GM12872 (cell line): Measurements from ENCODE around the gene PRKCA.

Experiments
- TF ChIP-seq, protein P1 (sequence below): IDR thresholded peaks from 3 replicates; pipeline ENCODE4 v1.5.1; 2011; ENCODE audit warnings: low read depth, mild to moderate bottlenecking, low read length, moderate library complexity; ENCODE audit not compliant: insufficient read depth

Gene PRKCA

DNA sequence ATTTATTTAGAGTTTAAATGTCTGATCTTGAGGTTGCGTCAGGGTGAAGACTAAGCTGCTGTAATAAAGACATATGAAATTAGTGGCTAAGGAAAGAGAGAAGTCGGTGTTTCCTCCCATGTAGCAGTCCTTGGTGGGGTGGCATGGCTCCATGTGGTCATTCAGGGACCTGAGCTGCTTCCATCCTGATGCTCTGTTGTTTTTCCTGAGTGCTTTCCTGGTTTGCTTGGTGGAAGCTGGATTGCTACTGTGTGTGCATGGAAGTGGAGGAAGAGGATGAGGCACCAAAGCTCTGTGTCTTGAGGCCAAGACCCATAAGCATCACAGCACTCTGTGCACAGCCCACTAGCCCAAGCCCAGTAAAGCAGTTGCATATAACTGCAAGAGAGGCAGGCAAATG, 290.7 kb downstream of the PRKCA start:
- TF ChIP-seq, protein P1, sequence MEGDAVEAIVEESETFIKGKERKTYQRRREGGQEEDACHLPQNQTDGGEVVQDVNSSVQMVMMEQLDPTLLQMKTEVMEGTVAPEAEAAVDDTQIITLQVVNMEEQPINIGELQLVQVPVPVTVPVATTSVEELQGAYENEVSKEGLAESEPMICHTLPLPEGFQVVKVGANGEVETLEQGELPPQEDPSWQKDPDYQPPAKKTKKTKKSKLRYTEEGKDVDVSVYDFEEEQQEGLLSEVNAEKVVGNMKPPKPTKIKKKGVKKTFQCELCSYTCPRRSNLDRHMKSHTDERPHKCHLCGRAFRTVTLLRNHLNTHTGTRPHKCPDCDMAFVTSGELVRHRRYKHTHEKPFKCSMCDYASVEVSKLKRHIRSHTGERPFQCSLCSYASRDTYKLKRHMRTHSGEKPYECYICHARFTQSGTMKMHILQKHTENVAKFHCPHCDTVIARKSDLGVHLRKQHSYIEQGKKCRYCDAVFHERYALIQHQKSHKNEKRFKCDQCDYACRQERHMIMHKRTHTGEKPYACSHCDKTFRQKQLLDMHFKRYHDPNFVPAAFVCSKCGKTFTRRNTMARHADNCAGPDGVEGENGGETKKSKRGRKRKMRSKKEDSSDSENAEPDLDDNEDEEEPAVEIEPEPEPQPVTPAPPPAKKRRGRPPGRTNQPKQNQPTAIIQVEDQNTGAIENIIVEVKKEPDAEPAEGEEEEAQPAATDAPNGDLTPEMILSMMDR, result no peak

DNA sequence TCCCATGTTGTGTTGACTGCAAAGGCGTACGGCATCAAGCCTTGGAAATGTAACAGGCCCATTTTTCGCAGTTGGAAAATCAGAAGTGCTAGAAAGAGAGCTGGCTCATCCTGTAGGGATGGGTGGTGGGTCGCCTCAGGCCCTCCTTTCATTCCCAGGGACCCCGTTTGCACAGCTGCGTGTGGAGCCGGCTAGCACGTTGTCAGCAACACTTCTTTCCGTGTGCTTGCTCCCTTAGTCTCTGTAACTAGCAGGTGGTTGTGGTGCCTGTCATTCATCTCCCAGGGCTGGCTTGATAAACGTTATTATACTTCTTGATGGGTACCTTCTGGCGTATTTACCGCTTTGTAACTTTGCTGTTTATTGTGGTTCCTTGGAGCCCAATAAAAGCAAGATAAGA, 293.5 kb downstream of the PRKCA start:
- TF ChIP-seq, protein P1, result no peak

DNA sequence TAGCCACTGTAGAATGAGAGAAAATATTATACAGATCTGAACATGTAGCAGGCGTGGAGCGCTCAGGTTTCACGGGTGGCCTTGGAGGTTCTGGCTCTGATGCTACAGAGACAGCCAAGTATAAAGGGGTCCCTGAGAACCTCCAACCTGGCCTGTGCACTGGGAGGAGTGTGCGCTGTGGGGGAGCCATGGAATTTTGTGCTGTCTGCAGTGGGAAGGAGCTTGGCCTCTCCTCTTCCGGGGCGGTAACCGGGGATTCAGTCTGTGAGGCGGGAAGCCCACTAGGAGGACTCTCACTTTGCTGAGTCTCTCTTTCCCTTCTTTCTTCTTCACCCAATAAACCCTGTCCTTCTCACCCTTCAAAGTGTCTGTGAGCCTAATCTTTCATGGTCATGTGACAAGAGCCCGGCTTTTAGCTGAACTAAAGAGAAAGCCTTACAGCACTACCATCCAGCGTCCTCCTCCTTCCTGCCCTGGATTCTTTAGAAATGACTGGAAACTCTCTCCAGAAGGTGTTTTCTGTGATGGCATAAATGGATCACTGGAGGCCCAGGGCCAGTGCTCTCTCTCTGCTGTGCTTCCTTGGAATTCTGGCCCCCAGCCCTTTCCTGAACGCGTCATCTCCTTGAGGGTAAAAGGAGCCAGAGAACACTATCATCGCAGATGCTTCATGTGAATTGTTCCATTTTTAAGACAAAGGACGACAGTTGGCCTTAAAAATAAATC, 300.4 kb downstream of the PRKCA start:
- TF ChIP-seq, protein P1, result no peak

DNA sequence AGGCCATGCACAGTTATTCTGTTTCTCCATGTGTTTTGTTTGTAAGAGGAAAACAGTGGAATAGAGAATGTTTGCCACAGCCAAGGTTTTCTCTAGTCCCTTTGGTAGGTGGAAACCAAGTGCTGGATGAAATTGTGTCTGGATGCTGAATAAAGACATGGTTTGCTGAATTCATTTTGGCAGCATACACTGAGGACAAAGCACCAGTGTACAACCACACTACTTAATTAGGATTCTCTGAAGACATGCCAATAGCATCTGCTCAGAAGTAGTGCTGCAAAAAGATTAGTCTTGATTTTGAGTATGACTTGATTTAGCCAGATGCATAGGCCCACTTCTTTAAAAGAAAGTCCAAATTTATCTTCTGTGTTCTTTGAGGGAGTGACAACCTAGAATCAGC, 302.0 kb downstream of the PRKCA start:
- TF ChIP-seq, protein P1, result no peak

DNA sequence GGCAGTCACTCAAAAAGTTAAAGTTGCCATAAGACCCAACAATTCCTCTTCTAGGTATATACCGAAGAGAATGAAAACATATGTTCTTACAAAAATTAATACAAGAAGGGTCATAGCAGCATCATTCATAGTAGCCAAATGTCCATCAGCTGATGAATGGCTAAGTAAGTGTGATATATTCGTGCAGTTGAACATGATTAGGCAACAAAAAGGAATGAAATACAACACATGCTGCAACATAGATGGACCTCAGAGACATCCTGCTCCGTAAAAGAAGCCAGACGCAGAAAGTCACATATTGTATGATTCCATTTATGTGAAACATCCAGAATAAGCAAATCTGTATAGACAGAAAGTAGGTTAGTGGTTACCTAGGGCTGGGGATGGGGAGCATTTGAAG, 303.1 kb downstream of the PRKCA start:
- TF ChIP-seq, protein P1, result no peak

DNA sequence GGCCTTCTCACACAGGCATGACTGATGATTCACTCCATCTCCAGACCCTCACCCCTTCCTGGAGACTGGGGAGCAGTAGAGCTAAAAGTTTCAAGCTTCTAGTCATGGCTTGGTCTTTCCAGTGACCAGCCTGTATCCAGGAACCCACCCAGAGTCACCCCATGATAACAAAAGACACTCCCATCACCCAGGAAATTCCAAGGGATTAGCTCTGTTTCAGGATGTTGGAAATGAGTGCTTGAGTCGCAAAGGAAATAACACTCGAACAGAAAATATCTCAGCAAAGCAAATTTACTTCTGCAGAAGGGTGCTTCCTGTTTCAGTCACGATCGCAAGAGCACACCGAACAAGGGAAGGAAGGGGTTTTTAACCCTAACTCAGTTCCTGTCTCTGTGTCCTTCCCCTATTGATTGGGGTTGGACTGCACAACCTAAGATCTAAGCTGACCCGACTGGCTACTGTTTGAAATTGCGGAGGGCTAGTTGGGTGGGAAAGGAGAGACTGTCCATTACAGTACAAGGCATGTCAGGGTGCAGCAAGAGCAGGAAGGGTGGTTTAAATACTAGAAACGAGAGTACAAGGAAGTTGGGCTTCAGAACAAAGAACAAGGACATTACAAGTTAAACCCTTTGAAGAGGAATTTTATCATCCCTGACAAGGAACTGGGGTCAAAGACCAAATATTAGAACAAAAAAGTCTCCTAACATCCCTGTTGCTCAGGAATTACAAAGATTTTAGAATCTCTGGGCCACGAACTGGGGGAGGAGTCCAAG, 308.1 kb downstream of the PRKCA start:
- TF ChIP-seq, protein P1, result no peak

DNA sequence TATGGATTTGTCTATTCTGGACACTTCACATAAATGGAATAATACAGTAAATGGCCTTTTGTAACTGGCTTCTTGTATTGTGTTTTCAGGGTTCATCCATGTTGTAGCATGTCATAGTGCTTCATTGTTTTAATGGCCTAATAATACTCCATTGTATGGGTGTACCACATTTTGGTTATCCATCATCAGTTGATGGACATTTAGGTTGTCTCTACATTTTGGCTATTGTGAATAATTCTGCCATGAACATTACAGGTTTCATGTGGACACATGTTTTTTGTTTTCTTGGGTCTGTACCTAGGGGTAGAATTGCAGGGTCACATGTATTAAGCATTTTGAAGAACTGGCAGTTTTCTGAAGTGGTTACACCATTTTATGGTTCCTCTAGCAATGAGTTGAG, 309.0 kb downstream of the PRKCA start:
- TF ChIP-seq, protein P1, result no peak
